GM19043 (cell line): ENCODE measurements around the gene CAMK1D.

Source experiments
- ATAC-seq: cut with Tn5 transposase; IDR thresholded peaks from one replicate; pipeline ENCODE4 v1.9.1; 2021; ENCODE audit warnings: low read depth; ENCODE audit not compliant: unreplicated experiment

CAMK1D gene

GRCh38 chr10:12829831-12830390 lies 480.6 kb downstream of the CAMK1D start:
- no peak for ATAC-seq

GRCh38 chr10:12832096-12832495 lies 482.7 kb downstream of the CAMK1D start:
- no peak for ATAC-seq

- ATAC-seq: no peak
Measured at GRCh38 chr10:12833451-12833850, 484.1 kb downstream of the CAMK1D start.

- ATAC-seq: no peak
Measured at GRCh38 chr10:12834116-12834665, 484.8 kb downstream of the CAMK1D start.

- ATAC-seq: no peak
Measured at GRCh38 chr10:12834721-12835120, 485.4 kb downstream of the CAMK1D start.

- no peak for ATAC-seq
Measured at GRCh38 chr10:12835709-12836108, 486.4 kb downstream of the CAMK1D start.

GRCh38 chr10:12838366-12838765 lies 489.0 kb downstream of the CAMK1D start:
- no peak for ATAC-seq

- ATAC-seq: no peak
Measured at GRCh38 chr10:12838995-12839927, 489.9 kb downstream of the CAMK1D start.

GRCh38 chr10:12839941-12840611 lies 490.7 kb downstream of the CAMK1D start:
- ATAC-seq: no peak

GRCh38 chr10:12841426-12841825 lies 492.1 kb downstream of the CAMK1D start:
- ATAC-seq: no peak

- no peak for ATAC-seq
Measured at GRCh38 chr10:12841826-12842225, 492.5 kb downstream of the CAMK1D start.

GRCh38 chr10:12842310-12842709 lies 493.0 kb downstream of the CAMK1D start:
- ATAC-seq: no peak

GRCh38 chr10:12843296-12843945 lies 494.1 kb downstream of the CAMK1D start:
- no peak for ATAC-seq

- ATAC-seq: no peak
Measured at GRCh38 chr10:12844811-12845483, 495.6 kb downstream of the CAMK1D start.

- ATAC-seq: no peak
Measured at GRCh38 chr10:12846718-12847117, 497.4 kb downstream of the CAMK1D start.

GRCh38 chr10:12847361-12847975 lies 498.1 kb downstream of the CAMK1D start:
- ATAC-seq: no peak

GRCh38 chr10:12848439-12849173 lies 499.3 kb downstream of the CAMK1D start:
- ATAC-seq: no peak

GRCh38 chr10:12849319-12850181 lies 500.2 kb downstream of the CAMK1D start:
- no peak for ATAC-seq
